Gastrocnemius medialis (tissue), 4 donors: ENCODE data around the gene ITIH5.

Source experiments
- POLR2A ChIP-seq, 2 donors: fragments of 450-650 bp; IDR thresholded peaks; one replicate each; pipeline ENCODE4 v1.6.1; 2017; ENCODE audit warnings: antibody characterized with exemption in 2 of 2, mild to moderate bottlenecking in 2 of 2, moderate library complexity in 2 of 2
- TF ChIP-seq, protein P1 (sequence below), 5 experiments: fragments of 450-650 bp in 3 of 5; fragments of 200-600 bp in 2 of 5; sonication (generic) in 2 of 5; IDR thresholded peaks in 4 of 5; conservative IDR thresholded peaks in 1 of 5; 1 replicate in 4 of 5; 2 replicates in 1 of 5; pipeline ENCODE4 v1.5.1; 2016 to 2019; ENCODE audit warnings: antibody characterized with exemption in 5 of 5, mild to moderate bottlenecking in 3 of 5, moderate library complexity in 3 of 5

DNA sequence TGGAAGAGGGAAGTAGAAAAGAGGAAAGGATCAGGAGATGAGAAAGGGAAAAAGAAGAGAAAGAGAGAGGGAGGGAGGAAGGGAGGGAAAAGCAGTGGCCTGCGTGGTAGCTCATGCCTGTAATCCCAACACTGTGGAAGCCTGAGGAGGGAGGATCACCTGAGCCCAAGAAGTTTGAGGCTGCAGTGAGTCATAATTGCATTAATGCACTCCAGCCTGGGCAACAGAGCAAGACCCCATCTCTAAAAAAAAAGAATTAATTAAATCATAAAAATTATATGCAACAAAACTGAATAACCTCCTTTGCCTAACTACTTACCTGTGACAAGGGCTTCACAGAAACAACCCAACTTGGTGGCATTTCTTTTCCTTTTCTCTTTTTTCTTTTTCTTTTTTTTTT, 148.1 kb downstream of the ITIH5 start:
- no peak for TF ChIP-seq POLR2A (IDR thresholded peaks at IDR 0.05)
- TF ChIP-seq, protein P1, sequence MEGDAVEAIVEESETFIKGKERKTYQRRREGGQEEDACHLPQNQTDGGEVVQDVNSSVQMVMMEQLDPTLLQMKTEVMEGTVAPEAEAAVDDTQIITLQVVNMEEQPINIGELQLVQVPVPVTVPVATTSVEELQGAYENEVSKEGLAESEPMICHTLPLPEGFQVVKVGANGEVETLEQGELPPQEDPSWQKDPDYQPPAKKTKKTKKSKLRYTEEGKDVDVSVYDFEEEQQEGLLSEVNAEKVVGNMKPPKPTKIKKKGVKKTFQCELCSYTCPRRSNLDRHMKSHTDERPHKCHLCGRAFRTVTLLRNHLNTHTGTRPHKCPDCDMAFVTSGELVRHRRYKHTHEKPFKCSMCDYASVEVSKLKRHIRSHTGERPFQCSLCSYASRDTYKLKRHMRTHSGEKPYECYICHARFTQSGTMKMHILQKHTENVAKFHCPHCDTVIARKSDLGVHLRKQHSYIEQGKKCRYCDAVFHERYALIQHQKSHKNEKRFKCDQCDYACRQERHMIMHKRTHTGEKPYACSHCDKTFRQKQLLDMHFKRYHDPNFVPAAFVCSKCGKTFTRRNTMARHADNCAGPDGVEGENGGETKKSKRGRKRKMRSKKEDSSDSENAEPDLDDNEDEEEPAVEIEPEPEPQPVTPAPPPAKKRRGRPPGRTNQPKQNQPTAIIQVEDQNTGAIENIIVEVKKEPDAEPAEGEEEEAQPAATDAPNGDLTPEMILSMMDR (IDR thresholded peaks at IDR 0.05 in 4 of 5, conservative IDR thresholded peaks at IDR 0.05 in 1 of 5), result no peak
